ENCODE results near the gene GLYAT.

The GLYAT gene

GRCh38 chr11:58676563-58677135 is 55.1 kb downstream of the GLYAT start:
- DNase-seq: no peak

DNA sequence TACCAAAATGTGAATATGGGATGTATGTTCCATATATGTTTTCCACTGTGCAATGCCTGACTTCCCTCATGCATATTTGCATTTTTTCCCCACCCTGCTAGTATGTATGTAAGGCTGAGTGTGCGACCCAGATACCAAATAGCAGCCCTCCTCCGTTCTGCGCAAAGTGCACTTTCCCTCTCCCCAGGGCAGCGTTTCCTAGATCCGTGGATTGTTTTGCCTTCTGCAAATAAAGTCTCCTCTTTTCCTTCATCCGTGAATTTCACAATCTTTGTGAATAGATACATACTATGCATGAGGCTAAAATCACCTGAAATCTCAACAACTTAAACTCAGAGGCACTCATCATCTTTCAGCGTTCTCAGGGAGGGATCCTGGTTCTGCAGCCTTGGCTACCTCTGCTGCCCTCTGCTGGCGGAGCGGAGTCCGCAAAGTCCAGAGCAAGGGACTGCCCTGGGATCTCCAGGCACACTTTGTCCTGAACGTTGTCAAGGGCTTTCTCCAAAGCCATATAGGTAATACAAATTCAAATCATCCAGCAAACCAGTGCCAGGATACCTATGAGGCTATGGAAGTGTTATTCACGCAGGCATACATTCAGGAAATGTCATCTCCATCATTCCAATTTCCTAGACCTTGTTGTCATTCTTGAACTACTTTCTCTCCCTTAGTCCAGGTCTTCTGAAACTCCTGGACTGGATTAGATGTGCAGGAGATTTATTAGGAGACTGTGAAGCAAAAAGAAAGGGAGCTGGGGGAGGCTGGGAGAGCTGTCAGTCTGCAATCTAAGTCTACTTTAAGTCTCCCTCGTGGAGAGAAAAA is 56.2 kb downstream of the GLYAT start:
- DNase-seq: peak; percentile 64

GRCh38 chr11:58674609-58675008 is 57.1 kb downstream of the GLYAT start:
- no peak for DNase-seq

DNA sequence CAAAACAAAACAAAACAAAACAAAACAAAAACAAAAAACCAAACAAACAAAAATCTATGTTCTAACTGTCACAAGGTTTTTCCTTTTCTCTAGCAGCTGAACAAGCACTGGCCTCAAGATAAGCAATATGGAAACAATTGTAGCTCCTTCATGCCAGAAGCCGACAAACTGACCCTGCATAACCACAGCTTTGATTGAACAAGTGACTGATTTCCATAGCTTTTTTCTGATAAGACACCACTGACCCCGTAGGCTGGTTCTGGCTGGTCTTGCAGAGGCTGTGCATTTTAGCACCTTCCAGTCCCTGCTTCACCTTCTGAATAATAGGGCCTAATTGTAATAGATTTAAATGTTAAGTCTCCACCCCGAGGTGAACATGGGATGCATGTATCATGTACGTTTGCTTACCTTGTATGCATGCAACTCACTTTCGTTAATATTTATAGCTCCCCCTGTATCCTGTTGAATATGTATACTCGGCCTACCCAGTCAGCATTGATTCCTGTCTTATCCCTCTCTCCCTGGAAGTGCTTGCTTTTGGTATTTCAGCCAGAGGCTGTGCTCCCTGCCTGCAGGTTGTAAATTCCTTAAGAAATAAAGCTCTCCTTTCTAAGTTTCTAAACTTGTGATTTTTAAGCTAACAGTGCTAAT is 59.6 kb downstream of the GLYAT start:
- DNase-seq: no peak

- no peak for DNase-seq
Observed at GRCh38 chr11:58659910-58660570, 71.7 kb downstream of the GLYAT start.

DNA sequence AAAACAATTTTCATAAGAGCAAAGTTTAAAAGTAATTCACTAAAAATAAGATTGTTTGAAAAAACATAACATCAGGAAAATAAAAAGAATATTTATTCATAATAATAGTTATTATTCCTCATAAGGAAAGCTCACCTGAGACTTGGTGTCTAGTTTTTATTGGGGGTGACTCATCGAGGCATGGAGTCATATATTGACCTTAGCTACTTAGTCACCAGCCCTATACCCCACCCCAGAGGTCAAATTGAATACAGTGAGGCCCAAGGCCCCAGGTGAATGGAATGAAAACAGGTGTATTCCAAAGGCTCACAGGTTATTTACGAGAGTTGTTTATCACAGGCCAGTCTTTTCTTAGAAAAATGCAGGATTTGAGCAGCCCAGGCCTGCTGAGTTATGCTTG is 72.3 kb downstream of the GLYAT start:
- DNase-seq: no peak
